Peyer's patch (tissue), 4 donors: ENCODE data around the gene TSPEAR.

Experiments used
- POLR2A ChIP-seq, 2 donors: fragments of 450-650 bp; IDR thresholded peaks; one replicate each; pipeline ENCODE4 v1.5.1; 2017; ENCODE audit warnings: antibody characterized with exemption in 2 of 2, mild to moderate bottlenecking in 2 of 2, moderate library complexity in 2 of 2
- TF ChIP-seq, protein P1 (sequence below), 6 experiments: fragments of 450-650 bp in 4 of 6; fragments of 200-600 bp in 2 of 6; sonication (generic) in 1 of 6; IDR thresholded peaks; one replicate each; pipeline ENCODE4 v1.5.1; 2017 to 2019; ENCODE audit warnings: antibody characterized with exemption in 6 of 6, mild to moderate bottlenecking in 3 of 6, moderate library complexity in 1 of 6

- TF ChIP-seq, protein P1, sequence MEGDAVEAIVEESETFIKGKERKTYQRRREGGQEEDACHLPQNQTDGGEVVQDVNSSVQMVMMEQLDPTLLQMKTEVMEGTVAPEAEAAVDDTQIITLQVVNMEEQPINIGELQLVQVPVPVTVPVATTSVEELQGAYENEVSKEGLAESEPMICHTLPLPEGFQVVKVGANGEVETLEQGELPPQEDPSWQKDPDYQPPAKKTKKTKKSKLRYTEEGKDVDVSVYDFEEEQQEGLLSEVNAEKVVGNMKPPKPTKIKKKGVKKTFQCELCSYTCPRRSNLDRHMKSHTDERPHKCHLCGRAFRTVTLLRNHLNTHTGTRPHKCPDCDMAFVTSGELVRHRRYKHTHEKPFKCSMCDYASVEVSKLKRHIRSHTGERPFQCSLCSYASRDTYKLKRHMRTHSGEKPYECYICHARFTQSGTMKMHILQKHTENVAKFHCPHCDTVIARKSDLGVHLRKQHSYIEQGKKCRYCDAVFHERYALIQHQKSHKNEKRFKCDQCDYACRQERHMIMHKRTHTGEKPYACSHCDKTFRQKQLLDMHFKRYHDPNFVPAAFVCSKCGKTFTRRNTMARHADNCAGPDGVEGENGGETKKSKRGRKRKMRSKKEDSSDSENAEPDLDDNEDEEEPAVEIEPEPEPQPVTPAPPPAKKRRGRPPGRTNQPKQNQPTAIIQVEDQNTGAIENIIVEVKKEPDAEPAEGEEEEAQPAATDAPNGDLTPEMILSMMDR (IDR thresholded peaks at IDR 0.05), result peak in 1 of 6 experiments; percentile 4
- TF ChIP-seq POLR2A (IDR thresholded peaks at IDR 0.05), result no peak
Observed at GRCh38 chr21:44752671-44753235, 41.4 kb upstream of the TSPEAR start.
